ENCODE results near the gene FRMD5.

The FRMD5 gene

DNA sequence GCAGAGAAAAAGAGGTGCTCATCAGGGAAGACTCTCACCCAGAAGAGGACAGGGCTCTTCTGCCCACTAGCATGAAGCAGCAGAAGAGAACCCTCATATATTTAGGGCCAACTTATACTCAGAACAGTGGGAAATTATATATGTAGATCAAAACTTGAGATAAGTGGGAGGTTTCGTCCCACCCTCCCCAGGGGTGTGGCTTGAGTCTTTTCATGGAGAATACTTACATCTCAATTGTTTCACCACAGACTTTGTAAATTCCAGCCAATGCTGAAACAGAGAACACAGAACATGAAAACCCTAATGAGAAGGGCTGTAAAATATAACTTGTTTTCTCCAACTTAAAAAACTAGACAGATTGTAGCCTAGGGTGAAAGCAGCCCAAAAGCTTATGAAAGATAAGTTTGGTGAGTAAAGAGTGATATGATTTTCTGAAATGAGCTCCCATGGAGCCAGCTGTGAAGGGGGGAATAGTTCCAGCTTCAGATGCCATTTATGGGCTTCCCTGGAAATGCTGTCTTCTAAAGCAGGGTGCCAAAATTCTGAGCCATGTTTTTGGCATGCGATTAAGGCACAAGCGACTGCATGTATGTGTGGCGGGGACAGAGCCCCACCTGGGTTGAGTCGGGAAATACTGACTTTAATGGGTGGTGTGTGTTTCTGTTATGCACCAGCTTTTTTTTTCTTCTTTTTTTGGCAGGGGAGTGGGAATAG, 275.4 kb downstream of the FRMD5 start:
- Histone ChIP-seq H3K9me3 (ENCODE audit: control extremely low read depth in 1 of 5, control insufficient read depth in 4 of 5, insufficient read depth in 2 of 5, low read depth in 1 of 5, low read length in 4 of 5) (no peaks in the 10 kb centered on the region), H3K27ac (ENCODE audit: insufficient read depth in 1 of 2, low read depth in 1 of 2, low read length in 2 of 2, poor library complexity in 1 of 2, severe bottlenecking in 2 of 2) (no peak overlapping the region), H3K4me1 (ENCODE audit: control extremely low read depth in 1 of 4, control insufficient read depth in 4 of 4, insufficient read depth in 4 of 4, low read length in 3 of 4) (no peaks in the 10 kb centered on the region), H3K36me3 (ENCODE audit: control insufficient read depth in 4 of 4, insufficient read depth in 4 of 4, low read length in 3 of 4) (no peaks in the 10 kb centered on the region), H3K27me3 (replicated peaks in 2 of 5; ENCODE audit: control insufficient read depth in 4 of 5, insufficient read depth in 5 of 5, low read length in 4 of 5) (peaks cover 0 to 1% (median 0%) of the 10 kb centered on the region in 5 experiments), H3K4me3 (ENCODE audit: control insufficient read depth in 1 of 7, extremely low read depth in 1 of 7, insufficient read depth in 4 of 7, low read depth in 2 of 7, low read length in 6 of 7) (no peak overlapping the region)
- WGBS (ENCODE audit: insufficient coverage) = 100% methylated on average over 4 of the region's 5 CpGs
- DNase-seq = no peak
- ChIA-PET POLR2A (no interaction called here), CTCF (no interaction called here)

DNA sequence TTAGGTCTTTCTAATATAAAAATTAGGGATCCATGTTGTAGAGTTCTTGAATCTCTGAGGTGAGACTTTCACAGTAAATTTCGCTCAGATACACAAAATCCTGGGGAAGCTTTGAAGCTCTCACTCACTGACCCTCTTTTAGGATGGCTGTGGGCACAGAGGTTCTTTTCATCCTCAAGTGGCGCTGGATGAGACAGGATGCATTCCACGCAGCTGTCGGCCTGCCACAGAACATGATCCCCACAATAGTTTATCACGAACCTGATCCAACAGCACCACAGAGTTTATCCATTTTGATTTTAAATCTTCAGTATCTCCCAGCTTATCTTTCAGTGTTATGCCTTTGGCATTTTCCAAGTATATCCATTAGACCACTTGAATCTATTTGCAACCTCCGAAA, 276.4 kb downstream of the FRMD5 start:
- Histone ChIP-seq H3K4me3 (ENCODE audit: control insufficient read depth in 1 of 7, extremely low read depth in 1 of 7, insufficient read depth in 4 of 7, low read depth in 2 of 7, low read length in 6 of 7) (no peak overlapping the region), H3K27ac (ENCODE audit: insufficient read depth in 1 of 2, low read depth in 1 of 2, low read length in 2 of 2, poor library complexity in 1 of 2, severe bottlenecking in 2 of 2) (no peak overlapping the region), H3K27me3 (replicated peaks in 2 of 5; ENCODE audit: control insufficient read depth in 4 of 5, insufficient read depth in 5 of 5, low read length in 4 of 5) (peaks cover 0 to 1% (median 0%) of the 10 kb centered on the region in 5 experiments), H3K4me1 (ENCODE audit: control extremely low read depth in 1 of 4, control insufficient read depth in 4 of 4, insufficient read depth in 4 of 4, low read length in 3 of 4) (no peaks in the 10 kb centered on the region), H3K36me3 (ENCODE audit: control insufficient read depth in 4 of 4, insufficient read depth in 4 of 4, low read length in 3 of 4) (no peaks in the 10 kb centered on the region), H3K9me3 (ENCODE audit: control extremely low read depth in 1 of 5, control insufficient read depth in 4 of 5, insufficient read depth in 2 of 5, low read depth in 1 of 5, low read length in 4 of 5) (no peaks in the 10 kb centered on the region)
- 96% methylated on average over 6 of the region's 6 CpGs for WGBS (ENCODE audit: insufficient coverage)
- ChIA-PET POLR2A (no interaction called here), CTCF (interaction anchor here (1.0 kb wide), 1 partner anchor 14 kb away, joined by 4 read pairs; no protein-coding TSS in a partner anchor)
- no peak for DNase-seq

DNA sequence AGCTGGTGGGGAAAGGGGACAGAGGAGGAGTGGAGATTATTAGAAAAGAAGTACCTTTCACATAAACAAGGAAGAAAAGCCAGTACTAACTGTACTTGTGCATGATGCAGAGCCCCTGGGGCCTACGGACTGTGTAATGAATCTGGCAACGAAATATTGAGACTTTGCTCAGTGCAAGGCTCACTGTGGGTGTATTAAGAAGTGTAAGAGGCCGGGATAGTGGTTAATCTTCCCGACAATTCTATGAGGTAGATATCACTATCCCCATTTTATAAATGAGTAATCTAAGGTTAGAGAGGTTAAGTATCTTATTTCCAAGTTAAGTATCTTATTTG, 278.8 kb downstream of the FRMD5 start:
- ChIA-PET CTCF (interaction anchor here (1.1 kb wide), 1 partner anchor 12 kb away, joined by 4 read pairs; no protein-coding TSS in a partner anchor), POLR2A (no interaction called here)
- Histone ChIP-seq H3K4me3 (ENCODE audit: control insufficient read depth in 1 of 7, extremely low read depth in 1 of 7, insufficient read depth in 4 of 7, low read depth in 2 of 7, low read length in 6 of 7) (no peak overlapping the region), H3K27ac (ENCODE audit: insufficient read depth in 1 of 2, low read depth in 1 of 2, low read length in 2 of 2, poor library complexity in 1 of 2, severe bottlenecking in 2 of 2) (no peak overlapping the region), H3K36me3 (ENCODE audit: control insufficient read depth in 4 of 4, insufficient read depth in 4 of 4, low read length in 3 of 4) (no peaks in the 10 kb centered on the region), H3K4me1 (ENCODE audit: control extremely low read depth in 1 of 4, control insufficient read depth in 4 of 4, insufficient read depth in 4 of 4, low read length in 3 of 4) (no peaks in the 10 kb centered on the region), H3K27me3 (replicated peaks in 2 of 5; ENCODE audit: control insufficient read depth in 4 of 5, insufficient read depth in 5 of 5, low read length in 4 of 5) (peaks cover 0 to 1% (median 0%) of the 10 kb centered on the region in 5 experiments), H3K9me3 (ENCODE audit: control extremely low read depth in 1 of 5, control insufficient read depth in 4 of 5, insufficient read depth in 2 of 5, low read depth in 1 of 5, low read length in 4 of 5) (no peaks in the 10 kb centered on the region)
- DNase-seq = no peak
- WGBS (ENCODE audit: insufficient coverage) = 100% methylated on average over 1 of the region's 4 CpGs

DNA sequence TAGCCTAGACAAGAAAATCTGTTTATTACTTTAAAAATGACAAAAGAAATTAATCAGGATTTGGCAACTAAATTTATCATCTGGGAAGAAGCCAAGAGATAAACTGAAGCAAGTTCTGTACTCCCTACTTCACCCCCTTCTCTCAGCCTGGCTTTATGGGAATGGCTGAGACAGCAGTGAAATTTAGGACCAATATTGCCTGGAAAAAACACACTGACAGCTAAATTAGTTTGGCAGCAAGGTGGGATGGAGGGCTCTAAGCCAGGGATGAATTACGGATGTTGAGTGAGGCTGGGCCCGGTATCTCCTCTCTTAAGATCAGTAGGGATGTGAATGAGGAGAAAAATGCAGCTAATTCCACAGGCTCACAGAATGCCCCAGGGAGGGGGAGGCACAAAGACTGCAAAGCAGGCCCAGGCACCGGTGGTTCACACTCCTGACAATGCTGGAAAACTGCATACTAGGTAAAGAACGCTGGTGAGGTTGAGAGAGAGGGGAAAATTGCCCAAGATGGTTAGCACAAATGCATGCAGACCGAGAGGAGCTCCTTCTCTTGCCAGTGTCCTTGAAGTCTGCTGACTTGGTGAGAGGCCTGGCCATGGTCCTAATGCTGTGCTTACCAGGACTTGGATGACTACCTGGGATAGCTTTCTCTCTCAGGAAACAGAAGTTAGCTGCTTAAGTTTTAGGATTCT, 279.3 kb downstream of the FRMD5 start:
- no peak overlapping the region for H3K4me3 ChIP-seq (ENCODE audit: control insufficient read depth in 1 of 7, extremely low read depth in 1 of 7, insufficient read depth in 4 of 7, low read depth in 2 of 7, low read length in 6 of 7)
- POLR2A ChIA-PET = no interaction called here
- WGBS (ENCODE audit: insufficient coverage) = 100% methylated on average over 5 of the region's 5 CpGs
- no peak for DNase-seq
- CTCF ChIA-PET = interaction anchor here (1.1 kb wide), 1 partner anchor 12 kb away, joined by 4 read pairs; no protein-coding TSS in a partner anchor
- no peaks in the 10 kb centered on the region for H3K36me3 ChIP-seq (ENCODE audit: control insufficient read depth in 4 of 4, insufficient read depth in 4 of 4, low read length in 3 of 4)
- H3K4me1 ChIP-seq (ENCODE audit: control extremely low read depth in 1 of 4, control insufficient read depth in 4 of 4, insufficient read depth in 4 of 4, low read length in 3 of 4) = no peaks in the 10 kb centered on the region
- H3K27me3 ChIP-seq (replicated peaks in 2 of 5; ENCODE audit: control insufficient read depth in 4 of 5, insufficient read depth in 5 of 5, low read length in 4 of 5) = peaks cover 0 to 1% (median 0%) of the 10 kb centered on the region in 5 experiments
- no peaks in the 10 kb centered on the region for H3K9me3 ChIP-seq (ENCODE audit: control extremely low read depth in 1 of 5, control insufficient read depth in 4 of 5, insufficient read depth in 2 of 5, low read depth in 1 of 5, low read length in 4 of 5)
- H3K27ac ChIP-seq (ENCODE audit: insufficient read depth in 1 of 2, low read depth in 1 of 2, low read length in 2 of 2, poor library complexity in 1 of 2, severe bottlenecking in 2 of 2) = no peak overlapping the region

DNA sequence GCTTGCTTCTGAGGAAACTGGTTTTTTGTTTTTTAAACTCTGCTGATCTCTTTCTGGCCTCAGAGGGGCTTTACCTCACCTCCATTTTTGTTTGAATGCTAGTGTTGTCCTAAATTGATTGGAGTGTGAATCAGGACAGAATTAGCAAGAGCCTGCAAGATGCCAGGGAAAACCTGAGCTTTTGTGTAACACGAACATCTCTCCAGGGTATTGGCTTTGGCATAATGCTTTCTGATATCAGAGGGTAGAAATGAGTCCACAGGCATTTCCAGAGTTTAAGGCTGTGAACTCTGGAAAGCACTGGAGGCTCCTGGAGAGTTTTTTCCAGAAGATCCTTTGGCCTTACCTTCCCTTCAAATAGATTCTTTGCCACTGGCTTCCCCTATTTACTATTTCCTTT, 281.1 kb downstream of the FRMD5 start:
- ChIA-PET POLR2A (no interaction called here), CTCF (interaction anchor here (0.6 to 1.7 kb wide), 2 partner anchors 10 to 11 kb away, joined by 3 read pairs; no protein-coding TSS in a partner anchor)
- DNase-seq = no peak
- 100% methylated on average over 1 of the region's 1 CpG for WGBS (ENCODE audit: insufficient coverage)
- Histone ChIP-seq H3K4me1 (ENCODE audit: control extremely low read depth in 1 of 4, control insufficient read depth in 4 of 4, insufficient read depth in 4 of 4, low read length in 3 of 4) (no peaks in the 10 kb centered on the region), H3K9me3 (ENCODE audit: control extremely low read depth in 1 of 5, control insufficient read depth in 4 of 5, insufficient read depth in 2 of 5, low read depth in 1 of 5, low read length in 4 of 5) (no peaks in the 10 kb centered on the region), H3K36me3 (ENCODE audit: control insufficient read depth in 4 of 4, insufficient read depth in 4 of 4, low read length in 3 of 4) (no peaks in the 10 kb centered on the region), H3K27ac (ENCODE audit: insufficient read depth in 1 of 2, low read depth in 1 of 2, low read length in 2 of 2, poor library complexity in 1 of 2, severe bottlenecking in 2 of 2) (no peak overlapping the region), H3K4me3 (ENCODE audit: control insufficient read depth in 1 of 7, extremely low read depth in 1 of 7, insufficient read depth in 4 of 7, low read depth in 2 of 7, low read length in 6 of 7) (no peak overlapping the region), H3K27me3 (replicated peaks in 2 of 5; ENCODE audit: control insufficient read depth in 4 of 5, insufficient read depth in 5 of 5, low read length in 4 of 5) (peaks cover 0 to 1% (median 0%) of the 10 kb centered on the region in 5 experiments)

DNA sequence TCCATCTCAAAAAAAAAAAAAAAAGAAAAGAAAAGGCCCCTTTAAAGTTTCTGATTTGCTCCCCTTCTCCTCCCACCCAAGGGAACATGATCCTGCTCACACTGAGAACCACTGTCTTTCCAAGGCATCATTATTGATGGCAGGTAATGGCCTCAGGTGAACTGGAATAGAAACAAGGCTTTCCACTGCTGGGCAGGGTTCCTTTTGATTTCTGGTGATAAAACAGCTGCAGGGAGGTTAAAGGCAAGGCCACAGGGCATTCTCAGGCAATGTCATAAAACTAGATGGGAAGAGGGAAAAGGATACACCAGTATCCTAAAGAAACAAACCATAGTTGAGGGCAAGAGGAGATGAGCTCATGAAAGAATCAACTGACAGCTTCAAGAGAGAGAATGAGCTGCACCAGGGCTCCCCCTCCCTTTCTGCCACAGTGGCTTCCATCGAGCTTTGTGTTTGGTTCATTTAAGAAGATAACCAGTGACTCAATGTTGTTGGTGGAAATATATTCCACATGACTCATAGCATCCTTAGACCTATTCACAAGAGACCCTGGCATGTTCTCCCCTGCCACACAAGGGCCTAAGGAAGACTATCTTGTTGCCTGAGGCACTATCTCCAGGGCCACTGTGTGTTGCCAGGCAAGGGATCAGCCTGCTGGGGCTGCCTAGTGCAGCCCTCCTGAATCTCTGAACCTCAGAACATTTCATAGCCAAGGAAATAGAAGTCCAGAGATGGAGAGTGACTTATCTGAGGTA, 281.9 kb downstream of the FRMD5 start:
- Histone ChIP-seq H3K4me3 (ENCODE audit: control insufficient read depth in 1 of 7, extremely low read depth in 1 of 7, insufficient read depth in 4 of 7, low read depth in 2 of 7, low read length in 6 of 7) (no peak overlapping the region), H3K27ac (ENCODE audit: insufficient read depth in 1 of 2, low read depth in 1 of 2, low read length in 2 of 2, poor library complexity in 1 of 2, severe bottlenecking in 2 of 2) (no peak overlapping the region), H3K9me3 (ENCODE audit: control extremely low read depth in 1 of 5, control insufficient read depth in 4 of 5, insufficient read depth in 2 of 5, low read depth in 1 of 5, low read length in 4 of 5) (no peaks in the 10 kb centered on the region), H3K27me3 (replicated peaks in 2 of 5; ENCODE audit: control insufficient read depth in 4 of 5, insufficient read depth in 5 of 5, low read length in 4 of 5) (peaks cover 0 to 1% (median 0%) of the 10 kb centered on the region in 5 experiments), H3K4me1 (ENCODE audit: control extremely low read depth in 1 of 4, control insufficient read depth in 4 of 4, insufficient read depth in 4 of 4, low read length in 3 of 4) (no peaks in the 10 kb centered on the region), H3K36me3 (ENCODE audit: control insufficient read depth in 4 of 4, insufficient read depth in 4 of 4, low read length in 3 of 4) (no peaks in the 10 kb centered on the region)
- CTCF ChIA-PET = interaction anchor here (1.7 kb wide), 1 partner anchor 9 kb away, joined by 3 read pairs; no protein-coding TSS in a partner anchor
- DNase-seq = peak in 1 of 3 donors; percentile 10
- WGBS (ENCODE audit: insufficient coverage) = no CpG with 5 or more reads among the region's 1 CpG
- POLR2A ChIA-PET = no interaction called here

DNA sequence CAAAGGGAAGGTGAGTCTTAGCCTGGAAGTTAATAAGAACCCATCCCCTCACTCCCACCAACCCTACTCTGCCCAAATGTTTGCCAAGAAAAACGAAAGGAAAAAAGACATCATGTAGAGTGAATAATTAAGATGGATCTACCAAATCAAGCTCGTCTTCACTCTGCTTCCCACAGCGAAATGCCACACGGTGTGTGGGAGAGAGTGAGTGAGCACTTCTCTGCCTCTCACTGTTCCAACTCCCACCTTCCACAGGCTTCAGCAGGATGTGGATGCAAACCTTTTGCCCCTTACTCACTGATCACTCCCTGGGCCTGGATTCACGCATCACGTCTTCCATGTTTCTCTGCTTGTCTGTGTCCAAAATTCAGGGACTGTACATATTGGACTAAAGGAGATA, 282.9 kb downstream of the FRMD5 start:
- peaks cover 0 to 1% (median 0%) of the 10 kb centered on the region in 5 experiments for H3K27me3 ChIP-seq (replicated peaks in 2 of 5; ENCODE audit: control insufficient read depth in 4 of 5, insufficient read depth in 5 of 5, low read length in 4 of 5)
- no peaks in the 10 kb centered on the region for H3K9me3 ChIP-seq (ENCODE audit: control extremely low read depth in 1 of 5, control insufficient read depth in 4 of 5, insufficient read depth in 2 of 5, low read depth in 1 of 5, low read length in 4 of 5)
- DNase-seq = no peak
- H3K27ac ChIP-seq (ENCODE audit: insufficient read depth in 1 of 2, low read depth in 1 of 2, low read length in 2 of 2, poor library complexity in 1 of 2, severe bottlenecking in 2 of 2) = no peak overlapping the region
- ChIA-PET POLR2A (no interaction called here), CTCF (no interaction called here)
- no peaks in the 10 kb centered on the region for H3K36me3 ChIP-seq (ENCODE audit: control insufficient read depth in 4 of 4, insufficient read depth in 4 of 4, low read length in 3 of 4)
- H3K4me3 ChIP-seq (ENCODE audit: control insufficient read depth in 1 of 7, extremely low read depth in 1 of 7, insufficient read depth in 4 of 7, low read depth in 2 of 7, low read length in 6 of 7) = no peak overlapping the region
- H3K4me1 ChIP-seq (ENCODE audit: control extremely low read depth in 1 of 4, control insufficient read depth in 4 of 4, insufficient read depth in 4 of 4, low read length in 3 of 4) = no peaks in the 10 kb centered on the region
- WGBS (ENCODE audit: insufficient coverage) = 100% methylated on average over 2 of the region's 6 CpGs
